Limb (tissue), 2 donors: ENCODE measurements around the gene KCNN1.
A peak's percentile ranks its signal among the peaks of the same experiment; 100 is the strongest.
"Not testable (repeated sequence)": the region's sequence is repeated elsewhere in the genome, so short reads cannot be mapped to it uniquely, and the experiment has no call there.

Experiments used
- DNase-seq, 2 donors: peaks; one replicate each; pipeline ENCODE4 v3.0.0-alpha.2; 2016; ENCODE audit errors: extremely low spot score in 2 of 2

The KCNN1 gene

GRCh38 chr19:17966550-17967256 is at the start of gene KCNN1:
Gene KCNN1 (plus strand): TSS chr19:17967107. CDS start chr19:17973889, 6,782 bp downstream.
- peak in 1 of 2 donors; percentile 73 for DNase-seq

DNA sequence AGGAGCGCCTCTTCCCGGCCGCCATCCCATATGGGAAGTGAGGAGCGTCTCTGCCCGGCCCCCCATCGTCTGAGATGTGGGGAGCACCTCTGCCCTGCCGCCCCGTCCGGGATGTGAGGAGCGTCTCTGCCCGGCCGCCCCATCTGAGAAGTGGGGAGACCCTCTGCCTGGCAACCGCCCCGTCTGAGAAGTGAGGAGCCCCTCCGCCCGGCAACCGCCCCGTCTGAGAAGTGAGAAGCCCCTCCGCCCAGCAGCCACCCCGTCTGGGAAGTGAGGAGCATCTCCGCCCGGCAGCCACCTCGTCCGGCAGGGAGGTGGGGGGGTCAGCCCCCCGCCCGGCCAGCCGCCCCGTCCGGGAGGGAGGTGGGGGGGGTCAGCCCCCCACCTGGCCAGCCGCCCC is 48.8 kb upstream of the KCNN1 start:
- not testable (repeated sequence) for DNase-seq

- DNase-seq = not testable (repeated sequence)
These were observed 47.8 kb upstream of the KCNN1 start for GRCh38 chr19:17919122-17919521.

DNA sequence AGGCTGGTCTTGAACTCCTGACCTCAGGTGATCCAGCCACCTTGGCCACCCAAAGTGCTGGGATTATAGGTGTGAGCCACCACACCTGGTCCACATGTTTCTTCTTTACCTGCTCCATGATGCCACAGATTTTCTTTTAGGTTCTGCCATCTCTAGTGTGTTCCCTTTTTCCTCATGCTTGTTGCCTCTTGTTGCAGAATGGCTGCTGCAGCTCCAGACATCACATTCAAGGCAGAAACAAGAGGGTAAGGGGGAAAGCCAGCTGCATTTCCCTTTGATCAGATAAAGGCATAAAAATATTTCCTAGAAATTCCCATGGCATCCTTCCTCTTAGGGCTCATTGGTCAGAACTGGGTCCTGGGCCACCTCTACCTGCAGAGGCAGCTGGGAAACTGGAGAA is 46.4 kb upstream of the KCNN1 start:
- no peak for DNase-seq

DNA sequence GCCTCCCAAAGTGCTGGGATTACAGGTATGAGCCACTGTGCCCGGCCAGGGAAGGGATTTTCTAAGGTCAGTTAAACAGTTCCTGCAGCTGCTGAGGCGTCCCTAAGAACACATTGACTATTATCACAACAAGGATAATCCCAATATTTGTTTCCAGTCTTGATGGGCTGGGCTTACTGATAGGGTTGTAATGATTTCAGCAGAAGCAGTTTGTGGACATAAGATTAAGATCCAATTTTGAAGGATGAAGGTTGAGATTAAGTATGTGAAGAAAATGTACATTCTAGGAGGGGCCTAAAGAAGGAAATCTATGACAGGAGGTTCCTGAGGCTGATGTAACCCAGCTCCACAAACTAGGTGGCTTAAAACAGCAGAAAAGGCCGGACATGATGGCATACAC is 44.8 kb upstream of the KCNN1 start:
- no peak for DNase-seq

GRCh38 chr19:17926044-17926443 is 40.9 kb upstream of the KCNN1 start:
- DNase-seq = no peak

GRCh38 chr19:17929056-17929455 is 37.9 kb upstream of the KCNN1 start:
- no peak for DNase-seq

DNA sequence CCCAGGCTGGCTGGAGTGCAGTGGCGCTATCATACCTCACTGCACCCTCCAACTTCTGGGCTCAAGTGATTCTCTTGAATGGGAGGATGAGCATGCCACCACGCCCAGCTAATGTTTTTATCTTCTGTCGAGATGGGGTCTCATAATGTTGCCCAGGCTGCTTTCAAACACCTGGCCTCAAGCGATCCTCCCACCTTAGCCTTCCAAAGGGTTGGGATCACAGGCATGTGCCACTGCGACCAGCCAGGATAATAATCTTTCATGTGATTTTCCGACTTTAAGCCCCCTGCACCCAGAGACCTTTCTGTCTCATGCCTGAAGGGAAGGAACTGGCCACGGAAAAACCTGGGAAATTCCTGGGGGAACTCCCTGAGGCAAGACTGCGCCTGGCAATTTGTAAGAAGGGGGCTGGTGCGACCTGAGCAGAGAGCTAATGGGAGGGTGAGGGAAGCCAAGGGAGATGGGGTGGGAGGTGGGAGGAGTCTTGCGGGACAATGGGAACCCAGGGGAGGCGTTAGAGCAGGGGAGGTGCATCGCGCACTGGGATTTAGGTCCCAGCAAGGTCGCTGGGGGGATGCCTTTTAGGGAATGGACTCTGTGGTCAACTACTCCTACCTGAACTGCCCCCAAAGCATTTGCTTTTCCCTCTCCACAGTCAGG is 35.2 kb upstream of the KCNN1 start:
- DNase-seq = peak in 1 of 2 donors; percentile 40

DNA sequence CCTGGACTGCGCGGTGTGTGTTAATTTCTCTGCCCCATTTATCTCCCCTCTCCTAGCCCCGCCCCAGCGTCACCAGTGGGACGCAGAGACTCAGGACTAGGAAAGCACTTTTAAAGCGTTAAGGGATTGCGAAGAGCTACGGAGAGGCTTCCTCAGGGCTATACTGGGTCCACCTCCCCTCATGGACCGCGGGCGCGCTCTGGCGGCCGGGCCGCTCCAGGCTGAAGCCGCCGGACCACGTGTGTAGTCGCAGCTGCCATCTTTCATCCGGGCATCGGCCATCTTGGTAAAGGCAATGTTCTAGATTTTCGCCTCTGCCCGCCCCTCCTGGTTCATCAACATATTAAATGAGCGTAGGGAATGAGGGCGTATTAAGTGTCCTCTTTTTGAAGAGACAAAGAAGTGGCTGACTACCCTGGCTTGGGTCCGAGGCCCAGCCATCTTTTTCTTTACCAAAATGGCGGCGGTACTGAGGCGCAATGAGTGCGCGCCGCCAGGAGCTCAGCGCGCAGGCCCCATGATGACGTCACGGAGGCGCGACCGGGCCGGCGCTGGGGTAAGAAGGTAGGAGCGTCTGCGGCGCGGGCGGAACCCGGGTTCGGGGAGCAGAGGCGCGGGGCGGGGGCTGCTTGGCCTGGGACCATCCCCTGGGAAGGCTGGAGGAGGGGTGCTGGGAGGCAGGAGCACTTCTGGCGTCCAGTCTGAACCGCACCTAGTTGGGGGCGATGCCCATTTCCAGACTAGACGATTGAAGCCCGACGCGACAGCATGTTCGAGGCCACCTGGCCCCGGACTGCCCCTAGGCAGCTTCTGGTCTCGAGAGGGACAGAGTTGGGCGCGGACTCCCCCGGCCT is 34.2 kb upstream of the KCNN1 start, which contains the start of gene CCDC124:
Gene CCDC124, plus strand, starts transcription at position 531 of the 854 bp plus-strand sequence. CDS start 3,406 bp downstream, outside the sequence.
- peak; percentile 91 to 93 for DNase-seq

DNA sequence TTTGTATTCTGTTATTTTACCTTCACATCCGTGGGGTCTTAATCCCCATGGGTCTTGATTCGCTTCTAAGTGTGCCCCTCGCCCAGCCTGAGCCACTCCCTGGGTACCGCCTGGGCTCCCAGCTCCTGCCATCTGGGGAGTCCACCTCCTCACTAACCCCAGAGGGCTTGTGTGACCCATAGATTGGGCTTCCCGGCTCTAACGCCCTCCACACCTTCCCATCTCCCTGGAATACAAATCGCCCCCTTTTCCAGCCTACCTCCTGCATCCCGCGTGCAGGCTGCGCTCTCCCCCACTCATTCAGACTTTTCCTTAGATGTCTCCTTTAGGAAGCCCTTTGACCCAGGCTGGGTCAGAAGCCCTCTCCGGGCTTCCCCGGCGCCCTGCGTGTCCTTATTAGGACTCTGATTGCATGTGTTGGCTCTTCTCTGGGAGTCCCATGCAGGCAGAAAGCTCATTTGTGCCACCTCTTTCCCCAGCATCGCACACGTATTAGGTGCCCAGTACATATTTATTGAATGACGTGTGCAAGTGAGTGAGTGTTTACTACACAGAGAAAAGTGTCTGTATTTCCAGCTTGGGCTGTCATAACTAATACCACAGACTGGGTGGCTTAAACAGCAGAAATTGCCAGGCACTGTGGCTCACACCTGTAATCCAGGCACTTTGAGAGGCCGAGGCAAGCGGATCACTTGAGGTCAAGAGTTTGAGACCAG is 33.3 kb upstream of the KCNN1 start:
- DNase-seq = no peak

DNA sequence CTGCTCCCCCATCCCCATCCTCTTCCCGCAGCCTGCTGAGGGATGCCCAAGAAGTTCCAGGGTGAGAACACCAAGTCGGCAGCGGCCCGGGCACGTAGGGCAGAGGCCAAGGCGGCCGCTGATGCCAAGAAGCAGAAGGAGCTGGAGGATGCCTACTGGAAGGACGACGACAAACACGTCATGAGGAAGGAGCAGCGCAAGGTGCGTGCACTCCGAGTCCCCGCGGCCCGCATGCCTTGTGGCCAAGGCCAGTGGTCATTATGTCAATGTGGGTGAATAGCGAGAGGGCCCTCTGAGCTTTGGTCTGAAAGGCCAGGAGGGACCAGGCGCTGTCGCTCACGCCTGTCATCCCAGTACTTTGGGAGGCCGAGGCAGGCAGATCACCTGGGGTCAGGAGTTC is 30.5 kb upstream of the KCNN1 start:
- no peak for DNase-seq

DNA sequence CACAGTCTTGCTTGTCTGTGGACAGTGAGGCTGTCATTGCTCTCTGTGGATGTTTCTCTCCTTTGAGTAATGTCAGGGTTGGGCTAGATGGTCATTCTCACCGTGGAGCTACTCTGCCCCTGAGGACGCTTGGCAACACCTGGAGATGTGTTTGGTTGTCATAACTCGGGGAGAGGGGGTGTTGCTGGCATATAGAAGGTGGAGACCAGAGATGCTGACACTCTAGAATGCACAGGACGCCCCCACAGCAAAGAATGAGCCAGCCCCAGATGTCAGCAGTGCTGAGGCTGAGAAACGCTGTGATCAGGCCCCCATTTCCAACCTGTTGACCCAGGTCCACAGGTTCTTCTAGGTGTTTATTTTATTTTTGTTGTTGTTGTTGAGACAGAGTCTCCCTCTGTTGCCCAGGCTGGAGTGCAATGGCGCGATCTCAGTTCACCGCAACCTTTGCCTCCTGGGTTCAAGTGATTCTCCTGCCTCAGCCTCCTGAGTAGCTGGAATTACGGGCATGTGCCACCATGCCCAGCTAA is 29.5 kb upstream of the KCNN1 start:
- no peak for DNase-seq

DNA sequence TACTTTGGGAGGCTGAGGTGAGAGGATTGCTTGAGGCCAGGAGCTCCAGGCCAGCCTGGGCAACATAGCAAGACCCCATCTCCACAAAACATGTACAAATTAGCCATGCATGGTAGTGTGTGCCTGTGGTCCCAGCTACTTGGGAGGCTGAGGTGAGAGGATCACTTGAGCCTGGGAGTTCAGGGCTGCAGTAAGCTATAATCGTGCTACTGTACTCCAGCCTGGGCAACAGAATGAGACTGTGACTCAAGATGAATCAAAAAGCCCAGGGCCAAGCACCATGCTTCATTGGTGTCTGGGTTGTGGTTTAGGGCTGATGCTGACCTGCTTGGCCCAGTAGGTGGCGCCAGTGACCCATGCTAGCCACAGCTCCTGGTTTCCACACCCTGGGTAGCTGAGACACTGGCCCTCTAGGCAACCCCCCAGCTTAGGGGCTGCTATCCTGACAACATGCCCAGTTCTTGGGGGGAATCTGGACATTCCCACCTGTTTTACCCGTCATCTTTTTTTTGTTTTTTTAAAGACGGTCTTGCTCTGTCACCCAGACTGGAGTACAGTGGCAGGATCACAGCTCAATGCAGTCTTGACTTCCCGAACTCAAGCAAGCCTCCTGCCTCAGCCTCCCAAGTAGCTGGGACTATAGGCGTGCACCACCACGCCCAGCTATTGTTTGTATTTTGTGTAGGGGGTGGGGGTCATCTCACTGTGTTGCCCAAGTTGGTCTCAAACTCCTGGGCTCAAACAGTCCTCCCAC is 28.6 kb upstream of the KCNN1 start:
- peak; percentile 67 to 87 for DNase-seq

DNA sequence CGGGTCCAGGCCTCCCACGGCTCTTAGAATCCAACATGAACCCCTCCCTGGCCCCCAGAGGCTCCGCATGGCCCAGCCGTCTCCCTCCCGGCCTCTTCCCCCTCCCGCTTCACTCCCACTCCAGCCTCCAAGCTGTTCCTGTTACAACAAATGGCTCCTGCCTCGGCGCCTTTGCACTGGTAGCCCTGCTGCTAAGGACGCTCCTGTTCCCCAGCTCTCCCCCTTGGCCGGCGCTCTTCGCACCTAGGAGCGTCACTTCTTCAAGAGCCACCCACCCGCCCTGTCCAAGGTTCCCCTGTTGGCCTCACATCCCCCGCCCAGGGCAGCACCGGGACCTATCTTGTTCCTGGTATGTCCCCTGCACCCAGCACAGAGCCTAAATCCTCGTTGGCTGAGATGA is 24.7 kb upstream of the KCNN1 start:
- DNase-seq = peak in 1 of 2 donors; percentile 28

DNA sequence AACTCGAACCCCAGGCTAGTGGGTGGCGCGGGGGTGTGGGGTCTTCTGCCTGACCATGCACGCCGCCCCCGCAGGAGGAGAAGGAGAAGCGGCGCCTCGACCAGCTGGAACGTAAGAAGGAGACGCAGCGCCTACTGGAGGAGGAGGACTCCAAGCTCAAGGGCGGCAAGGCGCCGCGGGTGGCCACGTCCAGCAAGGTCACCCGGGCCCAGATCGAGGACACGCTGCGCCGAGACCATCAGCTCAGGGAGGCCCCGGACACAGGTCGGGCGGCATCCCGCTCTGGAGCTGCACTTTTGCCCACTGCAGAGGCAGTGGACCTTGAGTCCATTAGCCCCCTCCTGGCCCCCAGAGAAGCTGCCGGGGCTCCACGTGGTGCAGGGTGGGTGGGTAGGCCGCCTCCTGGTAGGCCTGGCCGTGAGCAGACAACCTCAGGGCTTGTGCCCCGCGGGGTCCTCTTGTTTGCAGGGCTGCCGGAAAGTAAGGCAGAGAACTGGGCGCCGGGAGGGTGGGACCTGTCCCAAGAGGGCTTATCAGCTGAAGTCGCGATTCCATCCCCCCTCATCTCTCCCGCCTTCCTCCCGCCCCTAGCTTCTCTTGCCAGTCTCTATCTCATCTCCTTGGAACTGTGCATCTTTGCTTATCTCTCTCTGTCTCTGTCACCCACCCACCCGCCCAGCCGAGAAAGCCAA is 24.2 kb upstream of the KCNN1 start:
- peak in 1 of 2 donors; percentile 28 for DNase-seq

GRCh38 chr19:17943274-17944221 is 23.4 kb upstream of the KCNN1 start:
- peak in 1 of 2 donors; percentile 47 for DNase-seq

DNA sequence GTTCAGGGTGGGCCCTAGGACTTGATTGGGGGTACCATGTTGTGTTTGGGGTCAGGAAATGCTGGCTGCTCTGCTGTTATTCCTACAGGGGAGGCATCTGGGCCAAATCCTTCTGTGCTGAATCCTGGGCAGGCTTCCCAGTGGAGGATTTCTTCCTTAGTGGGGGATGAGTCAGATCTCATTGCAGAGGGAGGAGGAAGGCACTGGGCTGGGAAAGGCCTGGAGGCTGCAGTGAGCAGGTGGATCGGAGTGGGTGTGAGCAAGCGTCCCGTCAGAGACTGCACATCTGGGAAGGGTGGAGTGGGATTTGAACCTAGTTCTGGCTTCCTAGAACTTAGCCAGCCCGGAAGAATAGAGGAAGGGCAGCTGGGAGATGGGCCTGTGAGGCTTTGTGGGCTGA is 22.6 kb upstream of the KCNN1 start:
- no peak for DNase-seq

DNA sequence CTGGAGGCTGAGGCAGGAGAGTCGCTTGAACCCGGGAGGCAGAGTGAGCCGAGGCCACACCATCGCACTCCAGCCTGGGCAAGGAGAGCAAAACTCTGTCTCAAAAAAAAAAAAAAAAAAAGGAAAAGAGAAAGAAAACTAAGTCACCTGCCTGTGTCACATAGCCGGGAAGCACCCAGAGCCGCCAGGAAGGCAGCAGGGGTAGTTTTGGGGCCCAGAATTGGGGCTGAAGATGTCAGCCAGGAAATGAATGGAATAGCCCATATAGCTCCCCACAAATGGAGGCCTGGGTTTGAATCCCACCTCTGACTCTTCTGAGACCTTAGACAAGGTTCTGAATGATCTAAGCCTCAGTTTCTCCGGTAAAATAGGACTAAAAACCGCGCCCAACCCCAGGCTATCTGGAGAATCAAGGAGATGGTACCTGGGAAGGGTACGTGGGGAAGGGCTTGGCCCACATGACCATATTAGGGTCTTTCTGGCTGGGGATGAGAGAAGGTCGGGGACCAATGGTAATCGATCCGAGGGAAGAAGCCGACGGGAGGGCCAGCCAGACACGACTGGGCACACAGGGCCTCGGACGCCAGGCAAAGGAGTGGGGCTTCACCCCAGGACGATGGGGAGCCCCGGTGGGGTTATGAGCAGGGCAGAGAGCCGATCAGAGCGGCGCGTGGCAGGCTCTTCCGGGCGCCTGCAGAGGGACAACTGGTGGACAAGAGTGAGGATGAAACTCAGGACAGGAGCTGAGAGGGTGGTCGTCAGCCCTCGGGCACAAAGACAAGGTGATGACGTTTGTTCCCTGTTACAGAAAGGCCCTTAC is 19.7 kb upstream of the KCNN1 start:
- DNase-seq = no peak
